ENCODE results near the gene RNF150. TPM values are rescaled to one million over a fixed set of nuclear protein-coding genes. Genes with fewer than 3 reads are reported as not detected.
"Not testable (repeated sequence)": the region's sequence is repeated elsewhere in the genome, so short reads cannot be mapped to it uniquely, and the experiment has no call there.

Gene RNF150
- total RNA-seq, 3 donors from 2014 or later, result 0.03 TPM; not detected in 2

GRCh38 chr4:140834839-140835495 lies 298.3 kb downstream of the RNF150 start:
- H3K4me1 Mint-ChIP-seq (ENCODE audit: low read depth), result no peaks in the 10 kb centered on the region
- H3K9me3 Mint-ChIP-seq, result no peaks in the 10 kb centered on the region

GRCh38 chr4:140833280-140833679 lies 300.0 kb downstream of the RNF150 start:
- no peaks in the 10 kb centered on the region for H3K4me1 Mint-ChIP-seq (ENCODE audit: low read depth)
- no peak for ATAC-seq
- DNase-seq, result no peak
- no peak overlapping the region for H3K4me3 Mint-ChIP-seq
- no peaks in the 10 kb centered on the region for H3K9me3 Mint-ChIP-seq
- peaks cover 2% of the 10 kb centered on the region for H3K27me3 Mint-ChIP-seq (ENCODE audit: low read depth)
- no peaks in the 10 kb centered on the region for H3K36me3 Mint-ChIP-seq (ENCODE audit: insufficient read depth)

More at GRCh38 chr4:140834839-140835495, 298.3 kb downstream of the RNF150 start:
- Mint-ChIP-seq H3K27me3 (ENCODE audit: low read depth) (no peaks in the 10 kb centered on the region), H3K36me3 (ENCODE audit: insufficient read depth) (no peaks in the 10 kb centered on the region), H3K4me3 (no peak overlapping the region)
- DNase-seq (no peak), ATAC-seq (no peak)

- no peaks in the 10 kb centered on the region for H3K4me1 Mint-ChIP-seq (ENCODE audit: low read depth)
- H3K27me3 Mint-ChIP-seq (ENCODE audit: low read depth), result peaks cover 2% of the 10 kb centered on the region
- no peaks in the 10 kb centered on the region for H3K9me3 Mint-ChIP-seq
- no peaks in the 10 kb centered on the region for H3K36me3 Mint-ChIP-seq (ENCODE audit: insufficient read depth)
- no peak overlapping the region for H3K4me3 Mint-ChIP-seq
- DNase-seq (no peak), ATAC-seq (no peak)
These were observed 303.4 kb downstream of the RNF150 start for GRCh38 chr4:140829825-140830224.

GRCh38 chr4:140826701-140827027 lies 306.6 kb downstream of the RNF150 start:
- Mint-ChIP-seq H3K27me3 (ENCODE audit: low read depth) (peaks cover 4% of the 10 kb centered on the region), H3K4me3 (no peak overlapping the region), H3K9me3 (no peaks in the 10 kb centered on the region), H3K36me3 (ENCODE audit: insufficient read depth) (no peaks in the 10 kb centered on the region), H3K4me1 (ENCODE audit: low read depth) (no peaks in the 10 kb centered on the region)
- no peak for ATAC-seq
- DNase-seq, result no peak

GRCh38 chr4:140820520-140820919 lies 312.7 kb downstream of the RNF150 start:
- not testable (repeated sequence) for H3K36me3 Mint-ChIP-seq (ENCODE audit: insufficient read depth); ATAC-seq; H3K4me1 Mint-ChIP-seq (ENCODE audit: low read depth); H3K27me3 Mint-ChIP-seq (ENCODE audit: low read depth); H3K9me3 Mint-ChIP-seq; H3K4me3 Mint-ChIP-seq; DNase-seq

- no peaks in the 10 kb centered on the region for H3K36me3 Mint-ChIP-seq (ENCODE audit: insufficient read depth)
These were observed 313.7 kb downstream of the RNF150 start for GRCh38 chr4:140819610-140820009.

GRCh38 chr4:140818433-140818832 lies 314.8 kb downstream of the RNF150 start:
- peaks cover 2% of the 10 kb centered on the region for H3K27me3 Mint-ChIP-seq (ENCODE audit: low read depth)
- H3K9me3 Mint-ChIP-seq, result peaks cover 4% of the 10 kb centered on the region
- ATAC-seq (no peak), DNase-seq (no peak)
- no peaks in the 10 kb centered on the region for H3K4me1 Mint-ChIP-seq (ENCODE audit: low read depth)
- no peak overlapping the region for H3K4me3 Mint-ChIP-seq
- no peaks in the 10 kb centered on the region for H3K36me3 Mint-ChIP-seq (ENCODE audit: insufficient read depth)

More at GRCh38 chr4:140819610-140820009, 313.7 kb downstream of the RNF150 start:
- no peak overlapping the region for H3K4me3 Mint-ChIP-seq
- DNase-seq, result no peak
- peaks cover 4% of the 10 kb centered on the region for H3K9me3 Mint-ChIP-seq
- ATAC-seq, result no peak
- H3K4me1 Mint-ChIP-seq (ENCODE audit: low read depth), result no peaks in the 10 kb centered on the region
- H3K27me3 Mint-ChIP-seq (ENCODE audit: low read depth), result peaks cover 3% of the 10 kb centered on the region

- Mint-ChIP-seq H3K9me3 (peaks cover 4% of the 10 kb centered on the region), H3K4me3 (no peak overlapping the region), H3K4me1 (ENCODE audit: low read depth) (no peaks in the 10 kb centered on the region), H3K27me3 (ENCODE audit: low read depth) (peaks cover 2% of the 10 kb centered on the region), H3K36me3 (ENCODE audit: insufficient read depth) (no peaks in the 10 kb centered on the region)
- no peak for ATAC-seq
- no peak for DNase-seq
These were observed 316.3 kb downstream of the RNF150 start for GRCh38 chr4:140816806-140817510.

GRCh38 chr4:140813804-140814203 lies 319.5 kb downstream of the RNF150 start:
- no peak for DNase-seq
- H3K4me3 Mint-ChIP-seq, result no peak overlapping the region
- no peaks in the 10 kb centered on the region for H3K36me3 Mint-ChIP-seq (ENCODE audit: insufficient read depth)
- no peaks in the 10 kb centered on the region for H3K4me1 Mint-ChIP-seq (ENCODE audit: low read depth)
- ATAC-seq, result no peak
- peaks cover 10% of the 10 kb centered on the region for H3K27me3 Mint-ChIP-seq (ENCODE audit: low read depth)
- no peaks in the 10 kb centered on the region for H3K9me3 Mint-ChIP-seq

GRCh38 chr4:140812916-140813315 lies 320.4 kb downstream of the RNF150 start:
- Mint-ChIP-seq H3K9me3 (no peaks in the 10 kb centered on the region), H3K27me3 (ENCODE audit: low read depth) (peaks cover 10% of the 10 kb centered on the region), H3K36me3 (ENCODE audit: insufficient read depth) (no peaks in the 10 kb centered on the region), H3K4me1 (ENCODE audit: low read depth) (no peaks in the 10 kb centered on the region), H3K4me3 (no peak overlapping the region)
- DNase-seq (no peak), ATAC-seq (no peak)

- no peak overlapping the region for H3K4me3 Mint-ChIP-seq
- H3K4me1 Mint-ChIP-seq (ENCODE audit: low read depth), result no peaks in the 10 kb centered on the region
- peaks cover 13% of the 10 kb centered on the region for H3K27me3 Mint-ChIP-seq (ENCODE audit: low read depth)
- no peaks in the 10 kb centered on the region for H3K36me3 Mint-ChIP-seq (ENCODE audit: insufficient read depth)
- no peaks in the 10 kb centered on the region for H3K9me3 Mint-ChIP-seq
- DNase-seq (no peak), ATAC-seq (no peak)
These were observed 321.8 kb downstream of the RNF150 start for GRCh38 chr4:140811429-140811828.

GRCh38 chr4:140810591-140811169 lies 322.6 kb downstream of the RNF150 start:
- not testable (repeated sequence) for H3K4me3 Mint-ChIP-seq; H3K4me1 Mint-ChIP-seq (ENCODE audit: low read depth); DNase-seq; H3K9me3 Mint-ChIP-seq; ATAC-seq; H3K36me3 Mint-ChIP-seq (ENCODE audit: insufficient read depth)
- peaks cover 13% of the 10 kb centered on the region for H3K27me3 Mint-ChIP-seq (ENCODE audit: low read depth)
